HEK293T (cell line): ENCODE results near the gene PKD1L1.

Experiments used
- ARNT ChIP-seq: fragments of 450-650 bp; IDR thresholded peaks from 2 replicates; pipeline ENCODE4 v1.6.1; 2017; ENCODE audit warnings: mild to moderate bottlenecking
- BHLHE40 ChIP-seq: fragments of 450-650 bp; IDR thresholded peaks from 2 replicates; pipeline ENCODE4 v1.6.1; 2016; ENCODE audit warnings: mild to moderate bottlenecking, moderate library complexity, borderline replicate concordance
- ELF4 ChIP-seq: fragments of 450-650 bp; IDR thresholded peaks from 2 replicates; pipeline ENCODE4 v1.6.1; 2017; ENCODE audit warnings: antibody characterized with exemption
- FOXA1 ChIP-seq: fragments of 450-650 bp; IDR thresholded peaks from 2 replicates; pipeline ENCODE4 v1.6.1; 2016; ENCODE audit warnings: mild to moderate bottlenecking
- FOXM1 ChIP-seq: fragments of 450-650 bp; IDR thresholded peaks from 2 replicates; pipeline ENCODE4 v1.6.1; 2017; ENCODE audit warnings: mild to moderate bottlenecking, borderline replicate concordance
- HDGF ChIP-seq: fragments of 450-650 bp; IDR thresholded peaks from 2 replicates; pipeline ENCODE4 v1.6.1; 2017; ENCODE audit warnings: antibody characterized with exemption, borderline replicate concordance
- SP1 ChIP-seq: fragments of 450-650 bp; IDR thresholded peaks from 2 replicates; pipeline ENCODE4 v1.6.1; 2017
- TARDBP ChIP-seq: fragments of 450-650 bp; IDR thresholded peaks from 2 replicates; pipeline ENCODE4 v1.6.1; 2016
- ZNF384 ChIP-seq: fragments of 450-650 bp; IDR thresholded peaks from 2 replicates; pipeline ENCODE4 v1.6.1; 2016

- TF ChIP-seq BHLHE40 (no peak), ARNT (no peak), TARDBP (no peak), FOXA1 (no peak), FOXM1 (no peak), ELF4 (no peak), SP1 (no peak), ZNF384 (no peak), HDGF (no peak)
These were observed 24.0 kb downstream of the PKD1L1 start for GRCh38 chr7:47924266-47924665.
